ENCODE data around the gene TSPAN7.

The TSPAN7 gene

GRCh38 chrX:38561126-38561868 is at the start of gene TSPAN7:
TSPAN7 (plus strand) TSS chrX:38561542; CDS start chrX:38561547, 5 bp downstream.
- peaks cover 57% of the 10 kb centered on the region for H3K79me2 ChIP-seq (ENCODE audit: insufficient read depth, low read length)
- no peaks in the 10 kb centered on the region for H3K9me2 ChIP-seq (replicated peaks; ENCODE audit: low read depth, low read length)
- peak within 1 kb of the TSS; percentile 97 for H3K9ac ChIP-seq (ENCODE audit: low read depth, low read length, poor library complexity, severe bottlenecking)
- H3K4me2 ChIP-seq (ENCODE audit: low read depth, low read length, poor library complexity, severe bottlenecking), result peak within 1 kb of the TSS; percentile 88
- H3K4me1 ChIP-seq (ENCODE audit: insufficient read depth, low read length, poor library complexity, severe bottlenecking), result peaks cover 11% of the 10 kb centered on the region
- peaks cover 34% of the 10 kb centered on the region for H4K20me1 ChIP-seq (ENCODE audit: insufficient read depth, low read length, poor library complexity, severe bottlenecking)
- no peaks in the 10 kb centered on the region for H3F3A ChIP-seq (ENCODE audit: low read depth)
- no peaks in the 10 kb centered on the region for H3K9me3 ChIP-seq (ENCODE audit: insufficient read depth, low read depth, low read length)
- TF ChIP-seq EZH2phosphoT487 (IDR thresholded peaks at IDR 0.05; ENCODE audit: borderline replicate concordance) (no peak), CTCF (conservative IDR thresholded peaks at IDR 0.05; ENCODE audit: low read length) (no peak)
- H3K36me3 ChIP-seq (ENCODE audit: insufficient read depth, low read length), result 0 out of 2 replicates have a peak, but pooled peaks cover 10% of the 10 kb centered on the region
- H3K4me3 ChIP-seq (ENCODE audit: low read length, poor library complexity, severe bottlenecking), result peak within 1 kb of the TSS; percentile 96
- H2AFZ ChIP-seq (ENCODE audit: low read length), result peak within 1 kb of the TSS; percentile 70; the same call in 1 of the 2 replicates
- no peaks in the 10 kb centered on the region for H3K27me3 ChIP-seq (ENCODE audit: insufficient read depth, low read length, poor library complexity, severe bottlenecking)

GRCh38 chrX:38513112-38513742 is 48.1 kb upstream of the TSPAN7 start:
- H3K9me2 ChIP-seq (replicated peaks; ENCODE audit: low read depth, low read length), result no peaks in the 10 kb centered on the region
- no peaks in the 10 kb centered on the region for H3K36me3 ChIP-seq (ENCODE audit: insufficient read depth, low read length)
- TF ChIP-seq CTCF (conservative IDR thresholded peaks at IDR 0.05; ENCODE audit: low read length), result no peak
- TF ChIP-seq EZH2phosphoT487 (IDR thresholded peaks at IDR 0.05; ENCODE audit: borderline replicate concordance), result no peak

GRCh38 chrX:38514016-38514854 is 47.1 kb upstream of the TSPAN7 start:
- Histone ChIP-seq H3K36me3 (ENCODE audit: insufficient read depth, low read length) (no peaks in the 10 kb centered on the region), H3F3A (ENCODE audit: low read depth) (no peaks in the 10 kb centered on the region), H3K9me2 (replicated peaks; ENCODE audit: low read depth, low read length) (no peaks in the 10 kb centered on the region), H2AFZ (ENCODE audit: low read length) (no peak overlapping the region), H3K9me3 (ENCODE audit: insufficient read depth, low read depth, low read length) (no peaks in the 10 kb centered on the region), H4K20me1 (ENCODE audit: insufficient read depth, low read length, poor library complexity, severe bottlenecking) (no peaks in the 10 kb centered on the region), H3K4me2 (ENCODE audit: low read depth, low read length, poor library complexity, severe bottlenecking) (peak overlapping the region; percentile 64), H3K9ac (ENCODE audit: low read depth, low read length, poor library complexity, severe bottlenecking) (no peak overlapping the region), H3K27me3 (ENCODE audit: insufficient read depth, low read length, poor library complexity, severe bottlenecking) (no peaks in the 10 kb centered on the region), H3K4me3 (ENCODE audit: low read length, poor library complexity, severe bottlenecking) (peak overlapping the region; percentile 18), H3K4me1 (ENCODE audit: insufficient read depth, low read length, poor library complexity, severe bottlenecking) (peaks cover 25% of the 10 kb centered on the region), H3K79me2 (ENCODE audit: insufficient read depth, low read length) (no peaks in the 10 kb centered on the region)
- no peak for TF ChIP-seq EZH2phosphoT487 (IDR thresholded peaks at IDR 0.05; ENCODE audit: borderline replicate concordance)
- no peak for TF ChIP-seq CTCF (conservative IDR thresholded peaks at IDR 0.05; ENCODE audit: low read length)

More at GRCh38 chrX:38513112-38513742, 48.1 kb upstream of the TSPAN7 start:
- no peaks in the 10 kb centered on the region for H3K79me2 ChIP-seq (ENCODE audit: insufficient read depth, low read length)
- H3K27me3 ChIP-seq (ENCODE audit: insufficient read depth, low read length, poor library complexity, severe bottlenecking), result no peaks in the 10 kb centered on the region
- H3K4me1 ChIP-seq (ENCODE audit: insufficient read depth, low read length, poor library complexity, severe bottlenecking), result peaks cover 34% of the 10 kb centered on the region
- H3K9me3 ChIP-seq (ENCODE audit: insufficient read depth, low read depth, low read length), result no peaks in the 10 kb centered on the region
- H4K20me1 ChIP-seq (ENCODE audit: insufficient read depth, low read length, poor library complexity, severe bottlenecking), result no peaks in the 10 kb centered on the region
- H3K4me2 ChIP-seq (ENCODE audit: low read depth, low read length, poor library complexity, severe bottlenecking), result peak overlapping the region; percentile 64
- H3K9ac ChIP-seq (ENCODE audit: low read depth, low read length, poor library complexity, severe bottlenecking), result no peak overlapping the region
- H3K4me3 ChIP-seq (ENCODE audit: low read length, poor library complexity, severe bottlenecking), result no peak overlapping the region
- H3F3A ChIP-seq (ENCODE audit: low read depth), result no peaks in the 10 kb centered on the region
- H2AFZ ChIP-seq (ENCODE audit: low read length), result no peak overlapping the region
